GM21390 (cell line): Measurements from ENCODE around the gene CCDC86.

ENCODE experiments used
- ATAC-seq: cut with Tn5 transposase; IDR thresholded peaks from one replicate; pipeline ENCODE4 v1.9.1; 2021; ENCODE audit not compliant: unreplicated experiment

Gene CCDC86

GRCh38 chr11:60831143-60831500 is 10.8 kb upstream of the CCDC86 start:
- ATAC-seq, result no peak

GRCh38 chr11:60831501-60832079 is 10.3 kb upstream of the CCDC86 start:
- no peak for ATAC-seq

- ATAC-seq, result no peak
Observed at GRCh38 chr11:60834742-60835533, 7.0 kb upstream of the CCDC86 start.

GRCh38 chr11:60835534-60835846 is 6.4 kb upstream of the CCDC86 start:
- no peak for ATAC-seq

- no peak for ATAC-seq
Observed at GRCh38 chr11:60836866-60837515, 4.9 kb upstream of the CCDC86 start.

GRCh38 chr11:60838132-60838531 is 3.8 kb upstream of the CCDC86 start:
- ATAC-seq, result no peak

- no peak for ATAC-seq
Observed at GRCh38 chr11:60840470-60841430, 1.2 kb upstream of the CCDC86 start.

- ATAC-seq, result no peak
Observed at GRCh38 chr11:60842668-60843600, 1.0 kb downstream of the CCDC86 start.

GRCh38 chr11:60844045-60844869 is 2.3 kb downstream of the CCDC86 start:
- ATAC-seq, result no peak

GRCh38 chr11:60844870-60845221 is 2.9 kb downstream of the CCDC86 start:
- ATAC-seq, result no peak

- no peak for ATAC-seq
Observed at GRCh38 chr11:60845338-60845737, 3.4 kb downstream of the CCDC86 start.

GRCh38 chr11:60847281-60847680 is 5.4 kb downstream of the CCDC86 start:
- no peak for ATAC-seq

- no peak for ATAC-seq
Observed at GRCh38 chr11:60847896-60848295, 6.0 kb downstream of the CCDC86 start.

GRCh38 chr11:60848714-60849151 is 6.8 kb downstream of the CCDC86 start:
- no peak for ATAC-seq

GRCh38 chr11:60849641-60850520 is 8.0 kb downstream of the CCDC86 start:
- ATAC-seq, result no peak

- ATAC-seq, result no peak
Observed at GRCh38 chr11:60851327-60852104, 9.6 kb downstream of the CCDC86 start.

- no peak for ATAC-seq
Observed at GRCh38 chr11:60852117-60852981, 10.4 kb downstream of the CCDC86 start.
